ENCODE results near the gene KLHL24.
A peak's percentile ranks its signal among the peaks of the same experiment; 100 is the strongest.
"Not testable (repeated sequence)": the region's sequence is repeated elsewhere in the genome, so short reads cannot be mapped to it uniquely, and the experiment has no call there.

The KLHL24 gene

GRCh38 chr3:183697610-183698317 lies 62.3 kb downstream of the KLHL24 start, which contains the start of gene YEATS2:
YEATS2 (plus strand) TSS chr3:183697797; CDS start chr3:183715163, 17,366 bp downstream.
- DNase-seq, result peak; percentile 78

GRCh38 chr3:183698318-183698751 lies 62.9 kb downstream of the KLHL24 start:
- peak; percentile 47 for DNase-seq

- no peak for DNase-seq
These were observed 63.3 kb downstream of the KLHL24 start for GRCh38 chr3:183698756-183699155.

- DNase-seq, result no peak
These were observed 64.0 kb downstream of the KLHL24 start for GRCh38 chr3:183699238-183699947.

- DNase-seq, result no peak
These were observed 66.3 kb downstream of the KLHL24 start for GRCh38 chr3:183701744-183702143.

- DNase-seq, result not testable (repeated sequence)
These were observed 68.5 kb downstream of the KLHL24 start for GRCh38 chr3:183703892-183704291.

GRCh38 chr3:183710231-183710630 lies 74.8 kb downstream of the KLHL24 start:
- DNase-seq, result no peak

- DNase-seq, result no peak
These were observed 76.1 kb downstream of the KLHL24 start for GRCh38 chr3:183711516-183711915.

GRCh38 chr3:183714622-183715021 lies 79.2 kb downstream of the KLHL24 start:
- no peak for DNase-seq

GRCh38 chr3:183718012-183718411 lies 82.6 kb downstream of the KLHL24 start:
- DNase-seq, result no peak

- no peak for DNase-seq
These were observed 90.0 kb downstream of the KLHL24 start for GRCh38 chr3:183725387-183725786.

GRCh38 chr3:183728204-183728603 lies 92.8 kb downstream of the KLHL24 start:
- DNase-seq, result no peak

- DNase-seq, result no peak
These were observed 94.9 kb downstream of the KLHL24 start for GRCh38 chr3:183730361-183730760.

GRCh38 chr3:183731611-183732010 lies 96.2 kb downstream of the KLHL24 start:
- DNase-seq, result no peak

- DNase-seq, result no peak
These were observed 98.1 kb downstream of the KLHL24 start for GRCh38 chr3:183733553-183733952.
